Natural killer cell (primary cell): Measurements from ENCODE around the gene TNNI3K. TPM values are rescaled to one million over a fixed set of nuclear protein-coding genes. Genes with fewer than 3 reads are reported as not detected.

ENCODE experiments used
- ATAC-seq, 3 donors: fragments of 150-1000 bp in 2 of 3; fragments of 200-7000 bp in 1 of 3; cut with Tn5 transposase; 1 replicate in 1 of 3; 2 replicates in 2 of 3; pipeline ENCODE4 v1.10.0; 2021; ENCODE audit warnings: mild to moderate bottlenecking in 2 of 3, moderate library complexity in 2 of 3
- DNase-seq, 2 donors: peaks; one replicate each; pipeline versions ENCODE4 v3.0.0 to v3.0.0-alpha.2; 2013 to 2021; ENCODE audit warnings: mixed read lengths in 1 of 2
- H3K27ac ChIP-seq: one replicate; pipeline ENCODE4 v1.5.1; 2013; ENCODE audit warnings: mild to moderate bottlenecking, low read length
- H3K27me3 ChIP-seq: one replicate; pipeline ENCODE4 v1.6.1; 2013; ENCODE audit warnings: low read length; ENCODE audit not compliant: control insufficient read depth, insufficient read depth
- H3K36me3 ChIP-seq: one replicate; pipeline ENCODE4 v1.6.1; 2013; ENCODE audit warnings: low read length; ENCODE audit not compliant: control insufficient read depth, insufficient read depth
- H3K4me1 ChIP-seq: one replicate; pipeline ENCODE4 v1.6.1; 2013; ENCODE audit warnings: low read length; ENCODE audit not compliant: control insufficient read depth, insufficient read depth
- H3K4me3 ChIP-seq: one replicate; pipeline ENCODE4 v1.5.1; 2013; ENCODE audit warnings: low read length
- H3K9me3 ChIP-seq: one replicate; pipeline ENCODE4 v1.6.1; 2013; ENCODE audit warnings: low read length; ENCODE audit not compliant: control insufficient read depth, insufficient read depth
- H3K27ac Mint-ChIP-seq, 2 donors: one replicate each; pipeline ENCODE4 v1.8.0; 2022; ENCODE audit warnings: mild to moderate bottlenecking in 2 of 2, mixed read lengths in 2 of 2, moderate library complexity in 1 of 2
- H3K27me3 Mint-ChIP-seq, 2 donors: one replicate each; pipeline ENCODE4 v1.8.0; 2022; ENCODE audit warnings: low read depth in 2 of 2, mixed read lengths in 2 of 2
- H3K36me3 Mint-ChIP-seq: one replicate; pipeline ENCODE4 v1.8.0; 2022; ENCODE audit warnings: mixed read lengths
- H3K4me1 Mint-ChIP-seq, 2 donors: one replicate each; pipeline ENCODE4 v1.8.0; 2022; ENCODE audit warnings: mixed read lengths in 2 of 2
- H3K4me3 Mint-ChIP-seq: one replicate; pipeline ENCODE4 v1.8.0; 2022; ENCODE audit warnings: mild to moderate bottlenecking, moderate library complexity, mixed read lengths
- H3K9me3 Mint-ChIP-seq, 2 donors: one replicate each; pipeline ENCODE4 v1.8.0; 2022; ENCODE audit warnings: mixed read lengths in 2 of 2
- CTCF ChIP-seq: fragments of 200-600 bp; IDR thresholded peaks from one replicate; pipeline ENCODE4 v1.8.0; 2022; ENCODE audit warnings: antibody characterized with exemption
- WGBS: methylation state at CpG from one replicate; pipeline ENCODE4 v1.1.7; 2013; ENCODE audit warnings: missing lambda C conversion rate; ENCODE audit not compliant: insufficient coverage; 5-methylcytosine and 5-hydroxymethylcytosine counted together
- intact Hi-C: fragments of 100-400 bp; cut with micrococcal nuclease; formaldehyde crosslinking; loops from one replicate; pipeline ENCODE4 v1.14.2; 2022
- total RNA-seq, 4 donors: library from RNA; stranded (reverse); fragments of 120-200 nt in 1 of 4; gene quantifications; one replicate each; pipeline versions ENCODE4 v1.2.3 to v1.2.4, GENCODE V29; 2013 to 2022

The TNNI3K gene
- total RNA-seq, 3 donors from 2014 or later (not counting 1 experiment from before 2014, with no cell fraction given), result 0.72 TPM; not detected in 2

GRCh38 chr1:74317663-74318062 lies 82.5 kb downstream of the TNNI3K start:
- H3K27me3 ChIP-seq, result no peaks in the 10 kb centered on the region
- no peaks in the 10 kb centered on the region for H3K9me3 ChIP-seq
- Mint-ChIP-seq H3K27ac (no peak overlapping the region), H3K36me3 (no peaks in the 10 kb centered on the region), H3K27me3 (no peaks in the 10 kb centered on the region), H3K4me1 (no peaks in the 10 kb centered on the region), H3K9me3 (peaks cover 12 to 16% of the 10 kb centered on the region in 2 donors), H3K4me3 (no peak overlapping the region)
- H3K27ac ChIP-seq, result no peak overlapping the region
- DNase-seq, result no peak
- no peak for TF ChIP-seq CTCF
- no peak for ATAC-seq
- no peak overlapping the region for H3K4me3 ChIP-seq
- 92% methylated on average over 3 of the region's 3 CpGs for WGBS
- no peaks in the 10 kb centered on the region for H3K4me1 ChIP-seq
- intact Hi-C loops, result no loop called here
- H3K36me3 ChIP-seq, result no peaks in the 10 kb centered on the region

- Histone ChIP-seq H3K27me3 (no peaks in the 10 kb centered on the region), H3K4me3 (no peak overlapping the region), H3K27ac (no peak overlapping the region), H3K9me3 (no peaks in the 10 kb centered on the region), H3K36me3 (no peaks in the 10 kb centered on the region), H3K4me1 (no peaks in the 10 kb centered on the region)
- TF ChIP-seq CTCF, result no peak
- WGBS, result 56% methylated on average over 1 of the region's 1 CpG
- intact Hi-C loops, result no loop called here
- ATAC-seq (no peak), DNase-seq (no peak)
- Mint-ChIP-seq H3K36me3 (no peaks in the 10 kb centered on the region), H3K4me3 (no peak overlapping the region), H3K27me3 (no peaks in the 10 kb centered on the region), H3K4me1 (no peaks in the 10 kb centered on the region), H3K9me3 (peaks cover 4% of the 10 kb centered on the region in 2 donors), H3K27ac (no peak overlapping the region)
Observed at GRCh38 chr1:74323937-74324473, 88.8 kb downstream of the TNNI3K start.

- H3K9me3 ChIP-seq, result no peaks in the 10 kb centered on the region
- TF ChIP-seq CTCF, result no peak
- Mint-ChIP-seq H3K27ac (no peak overlapping the region), H3K9me3 (peaks cover 4 to 5% of the 10 kb centered on the region in 2 donors), H3K36me3 (no peaks in the 10 kb centered on the region), H3K27me3 (no peaks in the 10 kb centered on the region), H3K4me3 (no peak overlapping the region), H3K4me1 (no peaks in the 10 kb centered on the region)
- no peaks in the 10 kb centered on the region for H3K27me3 ChIP-seq
- no peaks in the 10 kb centered on the region for H3K36me3 ChIP-seq
- H3K4me3 ChIP-seq, result no peak overlapping the region
- H3K4me1 ChIP-seq, result no peaks in the 10 kb centered on the region
- intact Hi-C loops, result no loop called here
- no peak for ATAC-seq
- WGBS, result 79% methylated on average over 6 of the region's 6 CpGs
- no peak for DNase-seq
- no peak overlapping the region for H3K27ac ChIP-seq
Observed at GRCh38 chr1:74324684-74325448, 89.7 kb downstream of the TNNI3K start.
